Keratinocyte (primary cell): ENCODE data around the gene WDR33. TPM values are rescaled to one million over a fixed set of nuclear protein-coding genes. Genes with fewer than 3 reads are reported as not detected.

Experiments used
- DNase-seq: peaks from one replicate; pipeline ENCODE4 v3.0.0-alpha.2; 2011; ENCODE audit warnings: low read depth, missing footprints, low spot score
- FAIRE-seq: peaks from 2 replicates; lab custom pipeline; 2011; peaks lifted over from hg19 to GRCh38; lab: Jason Lieb, UNC
- H2AFZ ChIP-seq: 2 replicates; pipeline ENCODE4 v1.6.0; 2012; ENCODE audit warnings: low read length, control low read depth, inconsistent platforms; ENCODE audit not compliant: control insufficient read depth
- H3K27ac ChIP-seq: 2 replicates; pipeline ENCODE4 v1.5.1; 2011; ENCODE audit warnings: low read length; ENCODE audit not compliant: control insufficient read depth, insufficient read depth
- H3K27me3 ChIP-seq: 3 replicates; pipeline ENCODE4 v1.6.0; 2011; ENCODE audit warnings: low read length; ENCODE audit not compliant: control insufficient read depth, insufficient read depth; ENCODE audit errors: extremely low read depth
- H3K36me3 ChIP-seq, 2 experiments: 2 replicates in 1 of 2; 3 replicates in 1 of 2; pipeline ENCODE4 v1.5.1; 2011; ENCODE audit warnings: low read length in 2 of 2, mild to moderate bottlenecking in 1 of 2; ENCODE audit not compliant: control insufficient read depth in 2 of 2, insufficient read depth in 2 of 2; ENCODE audit errors: extremely low read depth in 1 of 2
- H3K4me1 ChIP-seq: 3 replicates; pipeline ENCODE4 v1.5.1; 2011; ENCODE audit warnings: low read length; ENCODE audit not compliant: control insufficient read depth, insufficient read depth; ENCODE audit errors: extremely low read depth
- H3K4me2 ChIP-seq: 3 replicates; pipeline ENCODE4 v1.6.0; 2011; ENCODE audit warnings: low read depth, low read length; ENCODE audit not compliant: control insufficient read depth, insufficient read depth; ENCODE audit errors: extremely low read depth
- H3K4me3 ChIP-seq, 3 experiments: fragments of 200-600 bp in 1 of 3; sonication (generic) in 1 of 3; 2 replicates in 2 of 3; 3 replicates in 1 of 3; pipeline ENCODE4 v1.5.1; 2011 to 2016; ENCODE audit warnings: low read length in 3 of 3, mild to moderate bottlenecking in 3 of 3, control low read depth in 2 of 3, inconsistent platforms in 1 of 3, low read depth in 1 of 3, mixed read lengths in 1 of 3, mixed run types in 1 of 3, moderate library complexity in 1 of 3; ENCODE audit not compliant: control insufficient read depth in 2 of 3, insufficient read depth in 2 of 3; ENCODE audit errors: extremely low read depth in 1 of 3
- H3K79me2 ChIP-seq: 2 replicates; pipeline ENCODE4 v1.6.0; 2012; ENCODE audit warnings: low read length; ENCODE audit not compliant: control insufficient read depth, insufficient read depth
- H3K9ac ChIP-seq: 3 replicates; pipeline ENCODE4 v1.6.0; 2011; ENCODE audit warnings: low read length; ENCODE audit not compliant: control insufficient read depth, insufficient read depth; ENCODE audit errors: extremely low read depth
- H3K9me1 ChIP-seq: 3 replicates; pipeline ENCODE4 v1.6.0; 2011; ENCODE audit warnings: low read length; ENCODE audit not compliant: control insufficient read depth, insufficient read depth; ENCODE audit errors: extremely low read depth
- H3K9me3 ChIP-seq: 2 replicates; pipeline ENCODE4 v1.5.1; 2012; ENCODE audit warnings: low read depth, low read length; ENCODE audit not compliant: control insufficient read depth
- H4K20me1 ChIP-seq: 3 replicates; pipeline ENCODE4 v1.6.0; 2011; ENCODE audit warnings: low read length; ENCODE audit not compliant: control insufficient read depth, insufficient read depth; ENCODE audit errors: extremely low read depth
- EZH2 ChIP-seq: IDR thresholded peaks from one replicate; pipeline ENCODE4 v1.6.1; 2012; ENCODE audit warnings: inconsistent platforms, mild to moderate bottlenecking, low read length, moderate library complexity
- dilution Hi-C: fragments of 300-500 bp; cut with MboI; formaldehyde crosslinking; loops from one replicate; pipeline ENCODE4 v1.7.0; 2020; ENCODE audit warnings: low sequenced_read_pairs; ENCODE audit not compliant: extremely low pct_ligation_motif_present
- polyA plus RNA-seq, 5 experiments: library from polyadenylated mRNA; depleted of rRNA in 3 of 5; stranded (reverse) in 3 of 5; stranded (forward) in 1 of 5; unstranded in 1 of 5; fragments of >200 nt; gene quantifications; 1 replicate in 1 of 5; 2 replicates in 3 of 5; 3 replicates in 1 of 5; pipeline versions ENCODE4 v1.2.1 to v1.2.3, GENCODE V29; 2011 to 2012; ENCODE audit warnings: missing spikeins in 2 of 5, low read depth in 1 of 5, low replicate concordance in 1 of 5
- TF ChIP-seq, protein P1 (sequence below), 3 experiments: IDR thresholded peaks in 1 of 3; conservative IDR thresholded peaks in 1 of 3; optimal IDR thresholded peaks in 1 of 3; 2 replicates in 2 of 3; 3 replicates in 1 of 3; pipeline versions ENCODE3 to v1.5.1; 2011; ENCODE audit warnings: low read length in 3 of 3, mild to moderate bottlenecking in 3 of 3, moderate library complexity in 2 of 3, control low read depth in 1 of 3, inconsistent platforms in 1 of 3; ENCODE audit not compliant: insufficient read depth in 2 of 3; ENCODE audit errors: extremely low read depth in 1 of 3

WDR33 gene
- polyA plus RNA-seq, 1 donor (not counting 4 experiments of a cell fraction or from before 2014, with no cell fraction given): 44.5 TPM

- Histone ChIP-seq H3K27ac (peak overlapping the region; percentile 92), H3K9me1 (no peaks in the 10 kb centered on the region), H3K9ac (no peak overlapping the region), H4K20me1 (no peaks in the 10 kb centered on the region), H3K9me3 (no peaks in the 10 kb centered on the region), H2AFZ (no peak overlapping the region), H3K4me2 (no peak overlapping the region), H3K36me3 (peaks cover 9 to 17% of the 10 kb centered on the region in 2 experiments), H3K4me1 (peaks cover 18% of the 10 kb centered on the region), H3K4me3 (no peak overlapping the region), H3K27me3 (no peaks in the 10 kb centered on the region), H3K79me2 (no peaks in the 10 kb centered on the region)
- dilution Hi-C loops: no loop called here
- DNase-seq (no peak), FAIRE-seq (no peak)
- TF ChIP-seq EZH2: no peak
- TF ChIP-seq, protein P1, sequence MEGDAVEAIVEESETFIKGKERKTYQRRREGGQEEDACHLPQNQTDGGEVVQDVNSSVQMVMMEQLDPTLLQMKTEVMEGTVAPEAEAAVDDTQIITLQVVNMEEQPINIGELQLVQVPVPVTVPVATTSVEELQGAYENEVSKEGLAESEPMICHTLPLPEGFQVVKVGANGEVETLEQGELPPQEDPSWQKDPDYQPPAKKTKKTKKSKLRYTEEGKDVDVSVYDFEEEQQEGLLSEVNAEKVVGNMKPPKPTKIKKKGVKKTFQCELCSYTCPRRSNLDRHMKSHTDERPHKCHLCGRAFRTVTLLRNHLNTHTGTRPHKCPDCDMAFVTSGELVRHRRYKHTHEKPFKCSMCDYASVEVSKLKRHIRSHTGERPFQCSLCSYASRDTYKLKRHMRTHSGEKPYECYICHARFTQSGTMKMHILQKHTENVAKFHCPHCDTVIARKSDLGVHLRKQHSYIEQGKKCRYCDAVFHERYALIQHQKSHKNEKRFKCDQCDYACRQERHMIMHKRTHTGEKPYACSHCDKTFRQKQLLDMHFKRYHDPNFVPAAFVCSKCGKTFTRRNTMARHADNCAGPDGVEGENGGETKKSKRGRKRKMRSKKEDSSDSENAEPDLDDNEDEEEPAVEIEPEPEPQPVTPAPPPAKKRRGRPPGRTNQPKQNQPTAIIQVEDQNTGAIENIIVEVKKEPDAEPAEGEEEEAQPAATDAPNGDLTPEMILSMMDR (optimal IDR thresholded peaks at IDR 0.05 in 1 of 3, IDR thresholded peaks at IDR 0.05 in 1 of 3, conservative IDR thresholded peaks at IDR 0.05 in 1 of 3; ENCODE audit: extremely low read depth in 1 of 3, insufficient read depth in 2 of 3, low read length in 3 of 3): no peak
Observed at GRCh38 chr2:127722807-127723206, 88.2 kb downstream of the WDR33 start.

DNA sequence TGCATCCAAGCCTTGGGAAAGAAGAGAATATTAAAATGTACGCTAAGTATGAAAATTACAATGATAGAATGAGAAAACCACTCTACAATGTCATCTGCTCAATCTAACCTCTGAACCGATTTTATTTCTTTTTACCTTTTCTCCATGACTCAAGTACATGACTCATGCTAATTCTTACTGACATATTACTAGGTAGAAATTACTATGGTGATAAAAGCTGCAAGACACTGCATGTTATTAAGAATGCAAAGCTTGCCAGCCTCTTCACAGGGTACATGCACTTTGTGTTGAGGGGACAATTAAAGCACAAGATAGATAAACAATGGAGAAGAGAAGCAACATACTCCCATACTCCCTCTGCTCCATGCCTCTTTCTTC is 89.0 kb downstream of the WDR33 start:
- Histone ChIP-seq H3K9me1 (no peaks in the 10 kb centered on the region), H3K9me3 (no peaks in the 10 kb centered on the region), H3K4me1 (peaks cover 18% of the 10 kb centered on the region), H2AFZ (no peak overlapping the region), H3K36me3 (peaks cover 9 to 17% of the 10 kb centered on the region in 2 experiments), H4K20me1 (no peaks in the 10 kb centered on the region), H3K79me2 (no peaks in the 10 kb centered on the region), H3K4me3 (peak overlapping the region in 2 of 3 experiments; percentile 28 to 43), H3K9ac (peak overlapping the region; percentile 17), H3K4me2 (peak overlapping the region; percentile 72), H3K27ac (peak overlapping the region; percentile 92), H3K27me3 (no peaks in the 10 kb centered on the region)
- DNase-seq (peak; percentile 48), FAIRE-seq (peak; percentile 87)
- dilution Hi-C loops: no loop called here
- TF ChIP-seq EZH2: no peak
- TF ChIP-seq, protein P1 (optimal IDR thresholded peaks at IDR 0.05 in 1 of 3, IDR thresholded peaks at IDR 0.05 in 1 of 3, conservative IDR thresholded peaks at IDR 0.05 in 1 of 3; ENCODE audit: extremely low read depth in 1 of 3, insufficient read depth in 2 of 3, low read length in 3 of 3): no peak
